SJCRH30 (cell line): ENCODE measurements around the gene CRISP1. TPM values are rescaled to one million over a fixed set of nuclear protein-coding genes. Genes with fewer than 3 reads are reported as not detected.
A peak's percentile ranks its signal among the peaks of the same experiment; 100 is the strongest.
"Not testable (repeated sequence)": the region's sequence is repeated elsewhere in the genome, so short reads cannot be mapped to it uniquely, and the experiment has no call there.

Experiments used
- DNase-seq, 2 experiments: peaks; one replicate each; pipeline ENCODE4 v3.0.0-alpha.2; 2015 to 2020
- H3K27ac ChIP-seq: fragments of 250-450 bp; sonication (Bioruptor Pico); 2 replicates; pipeline ENCODE4 v1.5.1; 2020; ENCODE audit warnings: mild to moderate bottlenecking, moderate library complexity
- H3K27me3 ChIP-seq: fragments of 250-450 bp; sonication (Bioruptor Pico); 2 replicates; pipeline ENCODE4 v1.5.1; 2020; ENCODE audit warnings: mild to moderate bottlenecking, moderate library complexity
- H3K36me3 ChIP-seq: fragments of 250-450 bp; sonication (Bioruptor Pico); 2 replicates; pipeline ENCODE4 v1.5.1; 2020; ENCODE audit warnings: mild to moderate bottlenecking, moderate library complexity
- H3K4me1 ChIP-seq: fragments of 250-450 bp; sonication (Bioruptor Pico); 2 replicates; pipeline ENCODE4 v1.5.1; 2020; ENCODE audit warnings: mild to moderate bottlenecking, moderate library complexity
- H3K4me3 ChIP-seq: fragments of 250-450 bp; sonication (Bioruptor Pico); 2 replicates; pipeline ENCODE4 v1.5.1; 2020; ENCODE audit warnings: mild to moderate bottlenecking, moderate library complexity
- H3K9me3 ChIP-seq: fragments of 250-450 bp; sonication (Bioruptor Pico); replicated peaks from 2 replicates; pipeline ENCODE4 v1.5.1; 2020; ENCODE audit warnings: mild to moderate bottlenecking, moderate library complexity
- total RNA-seq: library from RNA; depleted of rRNA; stranded (reverse); fragments of >200 nt; shearing (Covaris generic); gene quantifications from 2 replicates; pipeline ENCODE4 v1.2.3, GENCODE V29; 2014; rRNA removed

CRISP1 gene
- total RNA-seq = not detected in 2 replicates

- no peaks in the 10 kb centered on the region for H3K9me3 ChIP-seq
- H3K27me3 ChIP-seq = no peaks in the 10 kb centered on the region
- no peak within 1 kb of the TSS for H3K4me3 ChIP-seq
- H3K4me1 ChIP-seq = no peaks in the 10 kb centered on the region
- no peak for DNase-seq
- H3K27ac ChIP-seq = no peak within 1 kb of the TSS
- no peaks in the 10 kb centered on the region for H3K36me3 ChIP-seq
Observed at GRCh38 chr6:49866485-49866943, at the start of gene CRISP1. TSS of gene CRISP1 (minus strand) at chr6:49866535. CDS start at chr6:49857400, 9,135 bp downstream.

- Histone ChIP-seq H3K9me3 (no peaks in the 10 kb centered on the region), H3K4me1 (peaks cover 36% of the 10 kb centered on the region), H3K27me3 (no peaks in the 10 kb centered on the region), H3K36me3 (no peaks in the 10 kb centered on the region), H3K4me3 (no peak overlapping the region), H3K27ac (peak overlapping the region; percentile 26; the same call in 1 of the 2 replicates)
- peak; percentile 48 to 58 for DNase-seq
Observed at GRCh38 chr6:49915035-49915434, 48.7 kb upstream of the CRISP1 start.

GRCh38 chr6:49913636-49914375, 47.5 kb upstream of the CRISP1 start:
- no peaks in the 10 kb centered on the region for H3K36me3 ChIP-seq
- peaks cover 49% of the 10 kb centered on the region for H3K4me1 ChIP-seq
- peak overlapping the region; percentile 7 for H3K27ac ChIP-seq
- no peaks in the 10 kb centered on the region for H3K9me3 ChIP-seq
- DNase-seq = peak; percentile 58 to 79
- no peaks in the 10 kb centered on the region for H3K27me3 ChIP-seq
- no peak overlapping the region for H3K4me3 ChIP-seq

DNA sequence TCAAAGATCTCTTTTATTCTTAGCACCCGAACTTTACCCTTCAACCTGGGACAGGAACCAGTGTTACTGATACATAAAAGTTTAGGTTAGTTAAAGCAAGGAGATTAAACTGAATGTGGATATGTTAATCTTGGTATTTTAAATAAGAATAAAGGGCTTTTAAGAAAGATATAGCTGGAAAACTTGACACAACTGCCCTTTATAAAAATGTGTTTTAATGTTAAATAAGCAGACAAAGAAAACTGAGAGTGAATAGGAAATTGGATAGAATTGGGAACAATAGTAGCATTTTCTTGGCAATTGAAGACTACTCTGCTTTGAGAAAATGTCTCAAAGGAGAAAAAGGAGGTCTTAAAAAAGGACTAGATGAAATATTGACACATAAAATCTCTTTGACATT, 45.9 kb upstream of the CRISP1 start:
- H3K36me3 ChIP-seq = no peaks in the 10 kb centered on the region
- H3K4me3 ChIP-seq = no peak overlapping the region
- no peak for DNase-seq

GRCh38 chr6:49911252-49911651, 44.9 kb upstream of the CRISP1 start:
- Histone ChIP-seq H3K27me3 (no peaks in the 10 kb centered on the region), H3K27ac (peak overlapping the region; percentile 81; the same call in 1 of the 2 replicates), H3K36me3 (no peaks in the 10 kb centered on the region), H3K9me3 (no peaks in the 10 kb centered on the region), H3K4me3 (no peak overlapping the region), H3K4me1 (peaks cover 61% of the 10 kb centered on the region)
- peak in 1 of 2 experiments; percentile 29 for DNase-seq

More for the DNA sequence above, 45.9 kb upstream of the CRISP1 start:
- H3K4me1 ChIP-seq = peaks cover 52% of the 10 kb centered on the region
- no peaks in the 10 kb centered on the region for H3K27me3 ChIP-seq
- no peaks in the 10 kb centered on the region for H3K9me3 ChIP-seq
- no peak overlapping the region for H3K27ac ChIP-seq

GRCh38 chr6:49909563-49909962, 43.2 kb upstream of the CRISP1 start:
- Histone ChIP-seq H3K27me3 (no peaks in the 10 kb centered on the region), H3K9me3 (no peaks in the 10 kb centered on the region), H3K4me3 (no peak overlapping the region), H3K36me3 (no peaks in the 10 kb centered on the region), H3K4me1 (peaks cover 63% of the 10 kb centered on the region), H3K27ac (peak overlapping the region; percentile 81)
- peak; percentile 64 to 84 for DNase-seq

GRCh38 chr6:49906526-49906925, 40.2 kb upstream of the CRISP1 start:
- H3K4me1 ChIP-seq = peaks cover 45% of the 10 kb centered on the region

GRCh38 chr6:49905296-49905695, 39.0 kb upstream of the CRISP1 start:
- Histone ChIP-seq H3K36me3 (no peaks in the 10 kb centered on the region), H3K4me1 (peaks cover 33% of the 10 kb centered on the region), H3K9me3 (no peaks in the 10 kb centered on the region), H3K4me3 (no peak overlapping the region), H3K27ac (no peak overlapping the region), H3K27me3 (no peaks in the 10 kb centered on the region)
- no peak for DNase-seq

More at GRCh38 chr6:49906526-49906925, 40.2 kb upstream of the CRISP1 start:
- H3K27ac ChIP-seq = peak overlapping the region; percentile 65
- peak; percentile 78 for DNase-seq
- no peaks in the 10 kb centered on the region for H3K36me3 ChIP-seq
- H3K27me3 ChIP-seq = no peaks in the 10 kb centered on the region
- H3K9me3 ChIP-seq = no peaks in the 10 kb centered on the region
- H3K4me3 ChIP-seq = no peak overlapping the region

GRCh38 chr6:49902856-49903255, 36.5 kb upstream of the CRISP1 start:
- no peak for DNase-seq
- peaks cover 14% of the 10 kb centered on the region for H3K4me1 ChIP-seq
- H3K27me3 ChIP-seq = no peaks in the 10 kb centered on the region
- no peak overlapping the region for H3K4me3 ChIP-seq
- H3K36me3 ChIP-seq = no peaks in the 10 kb centered on the region
- H3K9me3 ChIP-seq = no peaks in the 10 kb centered on the region
- no peak overlapping the region for H3K27ac ChIP-seq

- Histone ChIP-seq H3K36me3 (no peaks in the 10 kb centered on the region), H3K9me3 (no peaks in the 10 kb centered on the region), H3K27me3 (no peaks in the 10 kb centered on the region), H3K4me3 (no peak overlapping the region), H3K4me1 (no peaks in the 10 kb centered on the region), H3K27ac (no peak overlapping the region)
- no peak for DNase-seq
Observed at GRCh38 chr6:49898904-49899566, 32.7 kb upstream of the CRISP1 start.

DNA sequence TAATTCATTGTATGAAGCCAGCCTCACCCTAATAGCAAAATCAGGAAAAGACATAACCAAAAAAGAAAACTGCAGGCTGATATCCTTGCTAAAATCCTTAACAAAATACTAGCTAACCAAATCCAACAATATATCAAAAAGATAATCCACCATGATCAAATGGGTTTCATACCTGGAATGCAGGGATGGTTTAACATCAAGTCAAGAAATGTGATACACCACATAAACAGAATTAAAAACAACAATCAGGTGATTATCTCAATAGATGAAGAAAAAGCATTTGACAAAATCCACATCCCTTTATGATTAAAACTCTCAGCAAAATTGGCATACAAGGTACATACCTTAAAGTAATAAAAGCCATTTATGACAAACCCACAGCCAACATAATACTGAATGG, 29.2 kb upstream of the CRISP1 start:
- H3K4me3 ChIP-seq, H3K9me3 ChIP-seq, H3K27ac ChIP-seq, H3K27me3 ChIP-seq, DNase-seq, H3K36me3 ChIP-seq, H3K4me1 ChIP-seq: not testable (repeated sequence)

DNA sequence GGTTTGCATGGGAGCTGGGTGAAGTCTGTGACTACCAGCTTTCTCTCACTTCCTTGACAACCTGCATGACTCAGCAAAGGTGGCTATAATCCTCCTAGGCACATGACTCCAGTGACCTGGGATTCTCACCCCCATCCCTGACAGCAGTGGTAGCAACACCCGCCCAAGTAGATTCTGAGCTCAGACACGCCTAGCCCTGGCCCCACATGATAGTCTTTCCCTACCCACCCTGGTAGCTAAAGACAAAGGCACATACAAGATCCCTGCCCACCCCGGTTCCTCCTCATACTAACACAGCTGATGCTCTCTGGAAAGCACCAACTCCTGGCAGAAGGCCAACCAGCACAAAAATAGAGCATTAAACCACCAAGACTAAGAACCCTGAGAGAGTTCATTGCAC, 25.9 kb upstream of the CRISP1 start:
- no peak overlapping the region for H3K4me3 ChIP-seq
- H3K4me1 ChIP-seq = no peaks in the 10 kb centered on the region
- H3K36me3 ChIP-seq = no peaks in the 10 kb centered on the region
- no peaks in the 10 kb centered on the region for H3K27me3 ChIP-seq
- no peak overlapping the region for H3K27ac ChIP-seq
- DNase-seq = peak in 1 of 2 experiments; percentile 27
- H3K9me3 ChIP-seq = no peaks in the 10 kb centered on the region

DNA sequence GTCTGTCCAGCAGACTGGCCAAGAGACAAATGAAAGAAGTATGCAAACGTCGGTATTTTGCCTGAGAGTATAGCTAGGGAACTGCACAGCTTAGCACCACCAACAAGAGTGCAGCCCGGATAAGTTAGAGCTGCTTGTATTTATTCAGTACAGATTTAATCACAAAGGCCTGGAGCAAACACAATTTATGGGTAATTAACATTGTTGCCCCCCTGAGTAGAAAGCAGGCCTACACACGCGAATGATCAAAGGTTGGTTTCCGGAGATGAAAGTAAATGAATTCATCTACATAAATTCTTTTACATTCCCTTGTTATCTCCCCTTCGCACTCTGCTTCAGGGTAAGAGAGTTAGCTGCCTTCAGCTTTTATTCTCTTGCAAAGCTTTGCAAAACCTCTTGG, 24.7 kb upstream of the CRISP1 start:
- Histone ChIP-seq H3K27ac (no peak overlapping the region), H3K4me3 (no peak overlapping the region), H3K36me3 (no peaks in the 10 kb centered on the region), H3K9me3 (no peaks in the 10 kb centered on the region), H3K27me3 (no peaks in the 10 kb centered on the region), H3K4me1 (no peaks in the 10 kb centered on the region)
- no peak for DNase-seq

GRCh38 chr6:49888742-49889431, 22.6 kb upstream of the CRISP1 start:
- Histone ChIP-seq H3K27ac (no peak overlapping the region), H3K9me3 (no peaks in the 10 kb centered on the region), H3K4me1 (no peaks in the 10 kb centered on the region), H3K4me3 (no peak overlapping the region), H3K36me3 (no peaks in the 10 kb centered on the region), H3K27me3 (no peaks in the 10 kb centered on the region)
- DNase-seq = no peak

- Histone ChIP-seq H3K9me3 (no peaks in the 10 kb centered on the region), H3K27me3 (no peaks in the 10 kb centered on the region), H3K4me3 (no peak overlapping the region), H3K36me3 (no peaks in the 10 kb centered on the region), H3K4me1 (no peaks in the 10 kb centered on the region), H3K27ac (no peak overlapping the region)
- DNase-seq = no peak
Observed at GRCh38 chr6:49868951-49869529, 2.7 kb upstream of the CRISP1 start.
